ENCODE data around the gene ARSG.

Gene ARSG

DNA sequence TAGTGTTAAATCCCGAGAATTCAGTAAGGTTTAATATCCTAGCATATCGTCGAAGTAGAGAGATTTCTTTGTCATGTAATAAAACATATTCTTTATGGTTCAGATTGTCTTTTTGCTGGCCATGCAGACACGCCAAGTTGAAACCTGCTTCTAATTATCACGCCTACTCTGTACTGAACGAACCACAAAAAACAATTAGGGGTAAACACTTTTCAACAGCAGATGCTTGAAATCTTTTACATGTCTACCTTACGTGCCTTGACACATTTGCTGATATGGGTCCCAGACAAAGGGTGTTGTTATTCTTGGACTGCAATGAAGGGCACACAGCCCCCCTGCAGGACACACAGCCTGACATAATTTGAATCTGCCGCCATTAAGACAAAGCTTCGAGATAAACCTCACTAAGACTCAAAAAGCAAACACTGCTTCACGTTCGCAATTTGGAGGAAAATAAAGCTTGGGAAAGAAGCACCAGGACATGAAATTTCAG is 152.7 kb downstream of the ARSG start:
- H3K4me3 ChIP-seq (ENCODE audit: low read depth, low read length), result no peak overlapping the region
- TF ChIP-seq, protein P1, sequence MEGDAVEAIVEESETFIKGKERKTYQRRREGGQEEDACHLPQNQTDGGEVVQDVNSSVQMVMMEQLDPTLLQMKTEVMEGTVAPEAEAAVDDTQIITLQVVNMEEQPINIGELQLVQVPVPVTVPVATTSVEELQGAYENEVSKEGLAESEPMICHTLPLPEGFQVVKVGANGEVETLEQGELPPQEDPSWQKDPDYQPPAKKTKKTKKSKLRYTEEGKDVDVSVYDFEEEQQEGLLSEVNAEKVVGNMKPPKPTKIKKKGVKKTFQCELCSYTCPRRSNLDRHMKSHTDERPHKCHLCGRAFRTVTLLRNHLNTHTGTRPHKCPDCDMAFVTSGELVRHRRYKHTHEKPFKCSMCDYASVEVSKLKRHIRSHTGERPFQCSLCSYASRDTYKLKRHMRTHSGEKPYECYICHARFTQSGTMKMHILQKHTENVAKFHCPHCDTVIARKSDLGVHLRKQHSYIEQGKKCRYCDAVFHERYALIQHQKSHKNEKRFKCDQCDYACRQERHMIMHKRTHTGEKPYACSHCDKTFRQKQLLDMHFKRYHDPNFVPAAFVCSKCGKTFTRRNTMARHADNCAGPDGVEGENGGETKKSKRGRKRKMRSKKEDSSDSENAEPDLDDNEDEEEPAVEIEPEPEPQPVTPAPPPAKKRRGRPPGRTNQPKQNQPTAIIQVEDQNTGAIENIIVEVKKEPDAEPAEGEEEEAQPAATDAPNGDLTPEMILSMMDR (IDR thresholded peaks at IDR 0.05; ENCODE audit: borderline replicate concordance, insufficient read depth, low read depth, low read length), result no peak

DNA sequence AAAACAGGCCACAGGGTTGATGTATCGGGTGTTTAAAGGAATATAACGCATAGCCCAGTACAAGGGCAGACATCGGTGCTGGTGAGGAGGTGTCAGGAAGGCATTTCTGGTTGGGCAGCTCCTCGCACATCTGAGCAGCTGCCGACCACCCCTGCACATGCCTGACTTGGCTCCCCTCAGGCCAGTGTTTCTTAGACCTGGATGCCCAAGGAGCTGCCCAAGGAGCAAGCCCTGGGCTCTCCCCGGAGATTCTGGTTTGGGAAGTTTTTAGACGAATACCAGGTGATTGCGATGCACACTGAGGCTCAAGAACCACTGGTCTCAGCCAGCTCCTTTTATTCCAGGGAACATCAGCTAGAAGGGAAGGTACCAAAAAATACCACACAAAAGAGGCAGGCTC is 154.4 kb downstream of the ARSG start:
- no peak overlapping the region for H3K4me3 ChIP-seq (ENCODE audit: low read depth, low read length)
- TF ChIP-seq, protein P1 (IDR thresholded peaks at IDR 0.05; ENCODE audit: borderline replicate concordance, insufficient read depth, low read depth, low read length), result no peak

- no peak overlapping the region for H3K4me3 ChIP-seq (ENCODE audit: low read depth, low read length)
- TF ChIP-seq, protein P1 (IDR thresholded peaks at IDR 0.05; ENCODE audit: borderline replicate concordance, insufficient read depth, low read depth, low read length), result no peak
These were observed 155.3 kb downstream of the ARSG start for GRCh38 chr17:68446626-68447041.

DNA sequence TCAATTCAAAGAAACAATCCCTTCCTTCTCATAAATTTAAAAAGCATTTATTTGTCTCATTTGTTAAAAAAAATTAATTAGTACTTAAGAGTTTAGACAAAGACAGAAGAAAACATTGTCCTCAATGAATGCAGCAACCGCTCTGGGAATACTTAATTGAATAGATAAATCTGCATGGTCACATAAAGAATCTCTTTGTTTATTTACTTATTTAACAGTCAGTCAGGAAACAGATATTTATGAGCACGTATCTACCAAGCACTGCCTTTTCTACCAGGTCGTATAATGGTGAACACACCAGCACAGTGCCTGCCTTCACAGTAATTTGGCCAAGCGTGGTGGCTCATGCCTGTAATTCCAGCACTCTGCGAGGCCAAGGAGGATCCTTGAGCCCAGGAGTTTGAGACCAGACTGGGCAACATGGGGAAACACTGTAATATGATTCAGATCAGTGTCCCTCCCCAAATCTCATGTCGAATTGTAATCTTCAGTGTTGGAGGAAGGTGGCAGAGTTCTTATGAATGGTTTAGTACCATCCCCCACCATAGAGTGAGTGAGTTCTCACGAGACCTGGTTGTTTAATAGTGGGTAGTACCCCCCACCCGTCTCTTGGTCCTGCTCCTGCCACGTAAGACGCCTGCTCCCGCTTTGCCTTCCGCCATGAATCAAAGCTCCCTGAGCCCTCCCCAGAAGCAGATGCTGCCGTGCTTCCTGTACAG is 157.9 kb downstream of the ARSG start:
- TF ChIP-seq, protein P1 (IDR thresholded peaks at IDR 0.05; ENCODE audit: borderline replicate concordance, insufficient read depth, low read depth, low read length), result no peak
- no peak overlapping the region for H3K4me3 ChIP-seq (ENCODE audit: low read depth, low read length)

GRCh38 chr17:68450391-68450790 is 159.1 kb downstream of the ARSG start:
- TF ChIP-seq, protein P1 (IDR thresholded peaks at IDR 0.05; ENCODE audit: borderline replicate concordance, insufficient read depth, low read depth, low read length), result no peak
- no peak overlapping the region for H3K4me3 ChIP-seq (ENCODE audit: low read depth, low read length)

- TF ChIP-seq, protein P1 (IDR thresholded peaks at IDR 0.05; ENCODE audit: borderline replicate concordance, insufficient read depth, low read depth, low read length), result no peak
- no peak overlapping the region for H3K4me3 ChIP-seq (ENCODE audit: low read depth, low read length)
These were observed 159.5 kb downstream of the ARSG start for GRCh38 chr17:68450801-68451200.

All from GM12875 (cell line).